ENCODE results near the gene MFN1. TPM values are rescaled to one million over a fixed set of nuclear protein-coding genes. Genes with fewer than 3 reads are reported as not detected.

The MFN1 gene
- total and polyA plus RNA-seq, 2 of the 13 experiments (the other 11 are each of a cell fraction or from before 2014, with no cell fraction given): 25.2 to 37.5 TPM

DNA sequence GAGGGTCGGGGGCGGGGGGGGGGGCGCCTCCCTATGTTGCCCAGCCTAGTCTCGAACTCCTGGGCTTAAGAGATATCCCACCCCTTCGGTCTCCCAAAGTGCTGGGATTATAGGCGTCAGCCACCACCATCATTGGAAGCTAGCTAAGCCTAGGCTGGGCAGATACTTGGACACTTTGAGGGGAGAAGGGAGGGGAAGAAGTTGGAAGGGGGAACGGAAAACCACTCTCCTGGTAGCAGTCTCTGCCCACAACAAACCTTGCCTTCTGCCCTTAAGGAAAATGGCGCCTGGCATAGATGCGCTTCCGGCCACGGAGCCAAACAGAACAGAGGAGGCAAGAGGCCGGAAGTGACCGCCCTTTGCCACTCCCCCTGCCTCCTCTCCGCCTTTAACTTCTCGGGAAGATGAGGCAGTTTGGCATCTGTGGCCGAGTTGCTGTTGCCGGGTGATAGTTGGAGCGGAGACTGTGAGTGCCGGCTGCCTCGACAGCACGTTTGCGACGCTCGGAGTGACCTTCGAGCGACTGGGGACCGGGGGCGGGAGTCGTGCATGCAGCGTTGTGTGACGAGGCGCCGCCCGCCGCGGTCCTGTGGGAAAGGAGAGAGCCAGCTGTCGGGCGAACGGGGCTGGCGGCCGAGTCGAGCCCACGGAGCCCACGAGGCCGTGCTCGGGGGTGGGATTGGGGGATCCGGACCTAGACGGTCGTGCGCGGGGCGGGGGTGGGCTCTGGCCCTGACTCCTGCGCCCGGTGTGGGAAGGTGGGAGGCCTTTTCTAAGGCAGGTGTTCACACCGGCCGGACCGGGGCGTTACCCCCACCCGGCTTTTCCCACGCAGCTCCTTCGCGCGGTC lies at the start of gene MFN1 (continued):
- TF ChIP-seq, protein P1, sequence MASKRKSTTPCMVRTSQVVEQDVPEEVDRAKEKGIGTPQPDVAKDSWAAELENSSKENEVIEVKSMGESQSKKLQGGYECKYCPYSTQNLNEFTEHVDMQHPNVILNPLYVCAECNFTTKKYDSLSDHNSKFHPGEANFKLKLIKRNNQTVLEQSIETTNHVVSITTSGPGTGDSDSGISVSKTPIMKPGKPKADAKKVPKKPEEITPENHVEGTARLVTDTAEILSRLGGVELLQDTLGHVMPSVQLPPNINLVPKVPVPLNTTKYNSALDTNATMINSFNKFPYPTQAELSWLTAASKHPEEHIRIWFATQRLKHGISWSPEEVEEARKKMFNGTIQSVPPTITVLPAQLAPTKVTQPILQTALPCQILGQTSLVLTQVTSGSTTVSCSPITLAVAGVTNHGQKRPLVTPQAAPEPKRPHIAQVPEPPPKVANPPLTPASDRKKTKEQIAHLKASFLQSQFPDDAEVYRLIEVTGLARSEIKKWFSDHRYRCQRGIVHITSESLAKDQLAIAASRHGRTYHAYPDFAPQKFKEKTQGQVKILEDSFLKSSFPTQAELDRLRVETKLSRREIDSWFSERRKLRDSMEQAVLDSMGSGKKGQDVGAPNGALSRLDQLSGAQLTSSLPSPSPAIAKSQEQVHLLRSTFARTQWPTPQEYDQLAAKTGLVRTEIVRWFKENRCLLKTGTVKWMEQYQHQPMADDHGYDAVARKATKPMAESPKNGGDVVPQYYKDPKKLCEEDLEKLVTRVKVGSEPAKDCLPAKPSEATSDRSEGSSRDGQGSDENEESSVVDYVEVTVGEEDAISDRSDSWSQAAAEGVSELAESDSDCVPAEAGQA (IDR thresholded peaks at IDR 0.05; ENCODE audit: low read depth): peak; percentile 85
- TF ChIP-seq, protein P1 (CRISPR knock-in tag; IDR thresholded peaks at IDR 0.05; ENCODE audit: borderline replicate concordance): peak; percentile 71; the same call in 1 of the 2 replicates
- TF ChIP-seq MATR3 (CRISPR knock-in tag; IDR thresholded peaks at IDR 0.05) (no peak), THAP11 (CRISPR knock-in tag; IDR thresholded peaks at IDR 0.05) (peak; percentile 86), ZSCAN12 (CRISPR knock-in tag; IDR thresholded peaks at IDR 0.05) (no peak), RBFOX2 (IDR thresholded peaks at IDR 0.05; ENCODE audit: low read depth, low read length) (peak; percentile 77), ZNF264 (CRISPR knock-in tag; IDR thresholded peaks at IDR 0.05) (peak; percentile 71), NONO (IDR thresholded peaks at IDR 0.05) (no peak), NONO (CRISPR knock-in tag; conservative IDR thresholded peaks at IDR 0.05) (peak; percentile 69; the same call in 1 of the 2 replicates), HOXA5 (CRISPR knock-in tag; IDR thresholded peaks at IDR 0.05) (peak; percentile 77), ZNF343 (CRISPR knock-in tag; IDR thresholded peaks at IDR 0.05) (0 out of 2 replicates have a peak, but pooled peaks have one; percentile 66), ZNF451 (CRISPR knock-in tag; IDR thresholded peaks at IDR 0.05) (0 out of 2 replicates have a peak, but pooled peaks have one; percentile 49), ETV6 (CRISPR knock-in tag; conservative IDR thresholded peaks at IDR 0.05) (no peak), HMGA1 (CRISPR knock-in tag; conservative IDR thresholded peaks at IDR 0.05) (no peak)
- TF ChIP-seq, protein P2, sequence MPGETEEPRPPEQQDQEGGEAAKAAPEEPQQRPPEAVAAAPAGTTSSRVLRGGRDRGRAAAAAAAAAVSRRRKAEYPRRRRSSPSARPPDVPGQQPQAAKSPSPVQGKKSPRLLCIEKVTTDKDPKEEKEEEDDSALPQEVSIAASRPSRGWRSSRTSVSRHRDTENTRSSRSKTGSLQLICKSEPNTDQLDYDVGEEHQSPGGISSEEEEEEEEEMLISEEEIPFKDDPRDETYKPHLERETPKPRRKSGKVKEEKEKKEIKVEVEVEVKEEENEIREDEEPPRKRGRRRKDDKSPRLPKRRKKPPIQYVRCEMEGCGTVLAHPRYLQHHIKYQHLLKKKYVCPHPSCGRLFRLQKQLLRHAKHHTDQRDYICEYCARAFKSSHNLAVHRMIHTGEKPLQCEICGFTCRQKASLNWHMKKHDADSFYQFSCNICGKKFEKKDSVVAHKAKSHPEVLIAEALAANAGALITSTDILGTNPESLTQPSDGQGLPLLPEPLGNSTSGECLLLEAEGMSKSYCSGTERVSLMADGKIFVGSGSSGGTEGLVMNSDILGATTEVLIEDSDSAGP (CRISPR knock-in tag; IDR thresholded peaks at IDR 0.05; ENCODE audit: borderline replicate concordance): peak; percentile 71; the same call in 1 of the 2 replicates
- TF ChIP-seq, protein P3, sequence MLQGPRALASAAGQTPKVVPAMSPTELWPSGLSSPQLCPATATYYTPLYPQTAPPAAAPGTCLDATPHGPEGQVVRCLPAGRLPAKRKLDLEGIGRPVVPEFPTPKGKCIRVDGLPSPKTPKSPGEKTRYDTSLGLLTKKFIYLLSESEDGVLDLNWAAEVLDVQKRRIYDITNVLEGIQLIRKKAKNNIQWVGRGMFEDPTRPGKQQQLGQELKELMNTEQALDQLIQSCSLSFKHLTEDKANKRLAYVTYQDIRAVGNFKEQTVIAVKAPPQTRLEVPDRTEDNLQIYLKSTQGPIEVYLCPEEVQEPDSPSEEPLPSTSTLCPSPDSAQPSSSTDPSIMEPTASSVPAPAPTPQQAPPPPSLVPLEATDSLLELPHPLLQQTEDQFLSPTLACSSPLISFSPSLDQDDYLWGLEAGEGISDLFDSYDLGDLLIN (CRISPR knock-in tag; IDR thresholded peaks at IDR 0.05; ENCODE audit: borderline replicate concordance): no peak
- TF ChIP-seq, protein P4, sequence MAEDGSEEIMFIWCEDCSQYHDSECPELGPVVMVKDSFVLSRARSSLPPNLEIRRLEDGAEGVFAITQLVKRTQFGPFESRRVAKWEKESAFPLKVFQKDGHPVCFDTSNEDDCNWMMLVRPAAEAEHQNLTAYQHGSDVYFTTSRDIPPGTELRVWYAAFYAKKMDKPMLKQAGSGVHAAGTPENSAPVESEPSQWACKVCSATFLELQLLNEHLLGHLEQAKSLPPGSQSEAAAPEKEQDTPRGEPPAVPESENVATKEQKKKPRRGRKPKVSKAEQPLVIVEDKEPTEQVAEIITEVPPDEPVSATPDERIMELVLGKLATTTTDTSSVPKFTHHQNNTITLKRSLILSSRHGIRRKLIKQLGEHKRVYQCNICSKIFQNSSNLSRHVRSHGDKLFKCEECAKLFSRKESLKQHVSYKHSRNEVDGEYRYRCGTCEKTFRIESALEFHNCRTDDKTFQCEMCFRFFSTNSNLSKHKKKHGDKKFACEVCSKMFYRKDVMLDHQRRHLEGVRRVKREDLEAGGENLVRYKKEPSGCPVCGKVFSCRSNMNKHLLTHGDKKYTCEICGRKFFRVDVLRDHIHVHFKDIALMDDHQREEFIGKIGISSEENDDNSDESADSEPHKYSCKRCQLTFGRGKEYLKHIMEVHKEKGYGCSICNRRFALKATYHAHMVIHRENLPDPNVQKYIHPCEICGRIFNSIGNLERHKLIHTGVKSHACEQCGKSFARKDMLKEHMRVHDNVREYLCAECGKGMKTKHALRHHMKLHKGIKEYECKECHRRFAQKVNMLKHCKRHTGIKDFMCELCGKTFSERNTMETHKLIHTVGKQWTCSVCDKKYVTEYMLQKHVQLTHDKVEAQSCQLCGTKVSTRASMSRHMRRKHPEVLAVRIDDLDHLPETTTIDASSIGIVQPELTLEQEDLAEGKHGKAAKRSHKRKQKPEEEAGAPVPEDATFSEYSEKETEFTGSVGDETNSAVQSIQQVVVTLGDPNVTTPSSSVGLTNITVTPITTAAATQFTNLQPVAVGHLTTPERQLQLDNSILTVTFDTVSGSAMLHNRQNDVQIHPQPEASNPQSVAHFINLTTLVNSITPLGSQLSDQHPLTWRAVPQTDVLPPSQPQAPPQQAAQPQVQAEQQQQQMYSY (CRISPR knock-in tag; IDR thresholded peaks at IDR 0.05): no peak
